ENCODE results near the gene IFNA16. TPM values are rescaled to one million over a fixed set of nuclear protein-coding genes. Genes with fewer than 3 reads are reported as not detected.
"Not testable (repeated sequence)": the region's sequence is repeated elsewhere in the genome, so short reads cannot be mapped to it uniquely, and the experiment has no call there.

IFNA16 gene
- polyA plus RNA-seq, 1 donor: not detected

- not testable (repeated sequence) for DNase-seq
These were observed 15.0 kb downstream of the IFNA16 start, which contains the start of gene IFNA7 for GRCh38 chr9:21202105-21202504. IFNA7 (minus strand) TSS chr9:21202205; CDS start chr9:21202165, 40 bp downstream.

DNA sequence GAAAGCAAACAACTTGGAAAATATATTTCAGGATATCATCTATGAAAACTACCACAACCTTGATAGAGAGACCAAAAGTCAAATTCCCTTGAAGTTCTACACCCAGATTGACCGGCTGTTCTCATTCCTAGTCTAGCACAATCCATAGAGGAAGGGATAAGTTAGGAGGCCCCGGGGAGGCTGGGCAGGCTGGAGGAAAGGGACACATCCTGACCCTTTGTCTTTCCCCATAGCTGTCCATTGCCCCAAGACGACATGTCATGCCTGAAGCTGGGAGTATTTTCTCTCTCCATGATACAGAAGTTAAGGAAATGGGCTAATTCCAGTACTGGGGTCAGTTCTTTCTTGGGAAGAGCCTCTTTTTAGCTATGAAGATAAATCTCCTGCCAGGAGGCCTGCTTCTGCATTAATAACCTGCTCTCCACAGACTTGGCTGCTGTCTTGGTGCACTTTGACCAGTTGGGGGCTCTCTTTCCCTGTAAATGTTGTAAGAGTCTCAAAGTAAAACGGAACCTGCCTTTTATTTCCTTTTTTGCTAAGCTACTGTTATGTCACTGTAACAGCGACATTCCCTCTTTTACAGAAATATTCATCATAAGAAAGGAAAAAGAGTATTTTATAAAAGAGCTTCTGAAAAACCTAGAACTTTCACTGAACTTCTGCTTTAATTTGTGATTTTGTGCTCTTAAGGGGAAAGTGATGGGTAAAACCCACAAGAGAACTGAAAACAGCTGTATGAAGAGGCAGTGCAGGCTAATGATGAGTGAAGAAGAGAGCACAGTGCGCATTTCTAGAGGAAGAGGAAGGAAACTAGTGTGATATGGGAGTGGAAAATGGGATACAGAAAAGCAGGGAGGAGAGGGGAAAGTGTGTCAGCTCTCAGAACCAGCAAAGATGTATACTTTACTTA is 22.0 kb downstream of the IFNA16 start:
- DNase-seq: peak; percentile 6

- not testable (repeated sequence) for DNase-seq
These were observed 29.6 kb downstream of the IFNA16 start, which contains the start of gene IFNA4 for GRCh38 chr9:21187487-21187886. IFNA4 (minus strand) TSS chr9:21187587; CDS start chr9:21187531, 56 bp downstream.

- not testable (repeated sequence) for DNase-seq
These were observed 34.0 kb downstream of the IFNA16 start for GRCh38 chr9:21182810-21183736.

GRCh38 chr9:21174671-21175070 is 42.4 kb downstream of the IFNA16 start:
- no peak for DNase-seq

- DNase-seq: no peak
These were observed 45.0 kb downstream of the IFNA16 start for GRCh38 chr9:21172156-21172555.

DNA sequence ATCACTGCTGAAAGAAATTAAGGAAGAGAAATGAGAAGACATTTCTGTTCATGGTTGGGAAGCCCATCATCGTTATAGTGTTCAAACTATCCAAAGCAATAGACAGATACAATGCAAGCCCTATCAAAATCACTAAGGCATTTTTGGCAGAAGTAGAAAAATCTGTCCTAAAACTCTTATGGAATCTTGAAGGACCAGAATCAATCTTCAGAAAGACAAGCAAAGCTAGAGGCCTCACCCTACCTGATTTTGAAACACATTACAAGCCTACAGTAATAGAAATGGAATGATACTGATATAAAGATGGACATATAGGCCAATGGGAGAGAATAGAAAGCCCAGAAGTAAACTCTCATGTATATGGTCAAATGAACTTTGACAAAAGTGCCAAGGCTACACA is 45.8 kb downstream of the IFNA16 start:
- no peak for DNase-seq

GRCh38 chr9:21166560-21166959 is 50.6 kb downstream of the IFNA16 start, which contains the start of gene IFNA21:
IFNA21 (minus strand) TSS chr9:21166660; CDS start chr9:21166612, 48 bp downstream.
- DNase-seq: not testable (repeated sequence)

Other genes starting within 250 kb of the IFNA16 start
- 3.6 TPM for gene HACD4, start 185.7 kb downstream of the IFNA16 start, polyA plus RNA-seq (ENCODE audit: insufficient read length)
- not detected for gene IFNB1, start 139.4 kb downstream of the IFNA16 start, polyA plus RNA-seq (ENCODE audit: insufficient read length)
- not detected for gene IFNW1, start 75.5 kb downstream of the IFNA16 start, polyA plus RNA-seq (ENCODE audit: insufficient read length)
- gene IFNA21, start 50.7 kb downstream of the IFNA16 start, polyA plus RNA-seq (ENCODE audit: insufficient read length): not detected
- not detected for gene IFNA4, start 29.7 kb downstream of the IFNA16 start, polyA plus RNA-seq (ENCODE audit: insufficient read length)
- not detected for gene IFNA7, start 15.1 kb downstream of the IFNA16 start, polyA plus RNA-seq (ENCODE audit: insufficient read length)
- gene IFNA10, start 10.2 kb downstream of the IFNA16 start, polyA plus RNA-seq (ENCODE audit: insufficient read length): not detected
- gene IFNA17, start 10.9 kb upstream of the IFNA16 start, polyA plus RNA-seq (ENCODE audit: insufficient read length): not detected
- gene IFNA14, start 22.7 kb upstream of the IFNA16 start, polyA plus RNA-seq (ENCODE audit: insufficient read length): not detected
- not detected for gene IFNA5, start 88.0 kb upstream of the IFNA16 start, polyA plus RNA-seq (ENCODE audit: insufficient read length)
- gene KLHL9, start 118.1 kb upstream of the IFNA16 start, polyA plus RNA-seq (ENCODE audit: insufficient read length): 53.7 TPM
- not detected for gene IFNA6, start 133.6 kb upstream of the IFNA16 start, polyA plus RNA-seq (ENCODE audit: insufficient read length)
- not detected for gene IFNA13, start 150.7 kb upstream of the IFNA16 start, polyA plus RNA-seq (ENCODE audit: insufficient read length)
- gene IFNA2, start 168.1 kb upstream of the IFNA16 start, polyA plus RNA-seq (ENCODE audit: insufficient read length): not detected
- gene IFNA8, start 191.8 kb upstream of the IFNA16 start, polyA plus RNA-seq (ENCODE audit: insufficient read length): not detected
- not detected for gene IFNA1, start 223.1 kb upstream of the IFNA16 start, polyA plus RNA-seq (ENCODE audit: insufficient read length)

Data from left kidney (tissue), 2 donors.